Vagina (tissue), 2 donors: ENCODE data around the gene COL23A1. TPM values are rescaled to one million over a fixed set of nuclear protein-coding genes. Genes with fewer than 3 reads are reported as not detected.

Source experiments
- DNase-seq, 2 donors: peaks; one replicate each; pipeline ENCODE4 v3.0.0-alpha.2; 2017; ENCODE audit errors: extremely low spot score in 2 of 2
- H3K27ac ChIP-seq: fragments of 200-600 bp; sonication (generic); one replicate; pipeline ENCODE4 v1.5.1; 2019
- H3K27me3 ChIP-seq: fragments of 200-600 bp; sonication (generic); one replicate; pipeline ENCODE4 v1.5.1; 2019
- H3K36me3 ChIP-seq, 2 donors: fragments of 200-600 bp; sonication (generic); one replicate each; pipeline ENCODE4 v1.5.1; 2017 to 2019
- H3K4me1 ChIP-seq: fragments of 200-600 bp; sonication (generic); one replicate; pipeline ENCODE4 v1.5.1; 2019
- H3K4me3 ChIP-seq, 2 donors: fragments of 200-600 bp; sonication (generic); 1 replicate in 1 of 2; 2 replicates in 1 of 2; pipeline ENCODE4 v1.5.1; 2016 to 2019
- H3K9me3 ChIP-seq: fragments of 200-600 bp; sonication (generic); one replicate; pipeline ENCODE4 v1.5.1; 2019
- CTCF ChIP-seq, 3 experiments: fragments of 450-650 bp in 2 of 3; fragments of 200-600 bp in 1 of 3; sonication (generic) in 1 of 3; IDR thresholded peaks; one replicate each; pipeline ENCODE4 v1.5.1; 2017 to 2019; ENCODE audit warnings: antibody characterized with exemption in 3 of 3, mild to moderate bottlenecking in 2 of 3, moderate library complexity in 2 of 3
- POLR2A ChIP-seq, 2 donors: fragments of 450-650 bp; IDR thresholded peaks; one replicate each; pipeline ENCODE4 v1.6.1; 2017; ENCODE audit warnings: antibody characterized with exemption in 2 of 2, mild to moderate bottlenecking in 2 of 2, moderate library complexity in 2 of 2
- POLR2AphosphoS5 ChIP-seq, 2 donors: sonication (generic); formaldehyde crosslinking; IDR thresholded peaks; one replicate each; pipeline ENCODE4 v1.9.0; 2017; ENCODE audit warnings: antibody characterized with exemption in 2 of 2, mild to moderate bottlenecking in 2 of 2, low read depth in 1 of 2; ENCODE audit not compliant: insufficient read depth in 1 of 2
- intact Hi-C: fragments of 100-400 bp; cut with DNase I; formaldehyde crosslinking; loops from one replicate; pipeline ENCODE4 v1.15.1; 2023
- total RNA-seq: library from RNA; depleted of rRNA; stranded (reverse); fragments of >200 nt; gene quantifications from one replicate; pipeline ENCODE4 v1.2.3, GENCODE V29; 2016

The COL23A1 gene
- total RNA-seq, 1 donor from 2014 or later = 3.7 TPM

- Histone ChIP-seq H3K27ac (no peak overlapping the region), H3K4me3 (no peak overlapping the region), H3K36me3 (no peaks in the 10 kb centered on the region), H3K27me3 (no peaks in the 10 kb centered on the region), H3K9me3 (no peaks in the 10 kb centered on the region), H3K4me1 (peaks cover 5% of the 10 kb centered on the region)
- intact Hi-C loops = no loop called here
- no peak for DNase-seq
- TF ChIP-seq CTCF (IDR thresholded peaks at IDR 0.05) (no peak), POLR2A (IDR thresholded peaks at IDR 0.05) (no peak), POLR2AphosphoS5 (IDR thresholded peaks at IDR 0.05; ENCODE audit: insufficient read depth in 1 of 2, low read depth in 1 of 2) (no peak)
These were observed 161.1 kb downstream of the COL23A1 start for GRCh38 chr5:178429156-178429468.

GRCh38 chr5:178428341-178429155 is 161.6 kb downstream of the COL23A1 start:
- Histone ChIP-seq H3K27me3 (no peaks in the 10 kb centered on the region), H3K4me1 (peaks cover 5% of the 10 kb centered on the region), H3K36me3 (no peaks in the 10 kb centered on the region), H3K4me3 (no peak overlapping the region), H3K9me3 (no peaks in the 10 kb centered on the region), H3K27ac (no peak overlapping the region)
- peak in 1 of 2 donors; percentile 70 for DNase-seq
- intact Hi-C loops = no loop called here
- TF ChIP-seq POLR2AphosphoS5 (IDR thresholded peaks at IDR 0.05; ENCODE audit: insufficient read depth in 1 of 2, low read depth in 1 of 2) (no peak), CTCF (IDR thresholded peaks at IDR 0.05) (no peak), POLR2A (IDR thresholded peaks at IDR 0.05) (no peak)

- intact Hi-C loops = no loop called here
- Histone ChIP-seq H3K27ac (no peak overlapping the region), H3K4me3 (no peak overlapping the region), H3K27me3 (no peaks in the 10 kb centered on the region), H3K9me3 (no peaks in the 10 kb centered on the region), H3K4me1 (peaks cover 5% of the 10 kb centered on the region), H3K36me3 (no peaks in the 10 kb centered on the region)
- TF ChIP-seq POLR2AphosphoS5 (IDR thresholded peaks at IDR 0.05; ENCODE audit: insufficient read depth in 1 of 2, low read depth in 1 of 2) = no peak
- no peak for TF ChIP-seq CTCF (IDR thresholded peaks at IDR 0.05)
- TF ChIP-seq POLR2A (IDR thresholded peaks at IDR 0.05) = no peak
- DNase-seq = peak in 1 of 2 donors; percentile 16
These were observed 162.5 kb downstream of the COL23A1 start for GRCh38 chr5:178427576-178428197.

GRCh38 chr5:178426326-178427130 is 163.7 kb downstream of the COL23A1 start:
- Histone ChIP-seq H3K4me1 (peaks cover 5% of the 10 kb centered on the region), H3K27me3 (no peaks in the 10 kb centered on the region), H3K36me3 (no peaks in the 10 kb centered on the region), H3K4me3 (no peak overlapping the region), H3K9me3 (no peaks in the 10 kb centered on the region), H3K27ac (no peak overlapping the region)
- TF ChIP-seq CTCF (IDR thresholded peaks at IDR 0.05) (no peak), POLR2AphosphoS5 (IDR thresholded peaks at IDR 0.05; ENCODE audit: insufficient read depth in 1 of 2, low read depth in 1 of 2) (no peak), POLR2A (IDR thresholded peaks at IDR 0.05) (no peak)
- DNase-seq = peak; percentile 78 to 95
- intact Hi-C loops = no loop called here
